Measurements from ENCODE around the gene HOXD9. TPM values are rescaled to one million over a fixed set of nuclear protein-coding genes. Genes with fewer than 3 reads are reported as not detected.
A peak's percentile ranks its signal among the peaks of the same experiment; 100 is the strongest.

The HOXD9 gene
- total RNA-seq, 2 experiments from 2014 or later: not detected

GRCh38 chr2:176095421-176095820 is 27.1 kb upstream of the HOXD9 start:
- Mint-ChIP-seq H3K9me3 (ENCODE audit: insufficient read depth) (no peaks in the 10 kb centered on the region), H3K27ac (no peak overlapping the region), H3K27me3 (ENCODE audit: low read depth) (peaks cover 82% of the 10 kb centered on the region), H3K36me3 (ENCODE audit: low read depth) (peaks cover 1% of the 10 kb centered on the region), H3K4me3 (no peak overlapping the region), H3K4me1 (ENCODE audit: low read depth) (peaks cover 17% of the 10 kb centered on the region)
- DNase-seq (no peak), ATAC-seq (no peak)
- POLR2A ChIA-PET: no interaction called here
- CTCF ChIA-PET: interaction anchor here (1.0 to 5.6 kb wide), 5 partner anchors 44 to 844 kb away, joined by 3 to 80 read pairs (median 5); no protein-coding TSS in a partner anchor

GRCh38 chr2:176096243-176096985 is 26.1 kb upstream of the HOXD9 start:
- ATAC-seq (peak; percentile 18), DNase-seq (no peak)
- ChIA-PET CTCF (interaction anchor here (0.8 to 5.6 kb wide), 13 partner anchors 8 to 893 kb away, joined by 3 to 80 read pairs (median 5); no protein-coding TSS in a partner anchor), POLR2A (no interaction called here)
- H3K27me3 Mint-ChIP-seq (ENCODE audit: low read depth): peaks cover 82% of the 10 kb centered on the region
- H3K36me3 Mint-ChIP-seq (ENCODE audit: low read depth): peaks cover 1% of the 10 kb centered on the region
- H3K4me1 Mint-ChIP-seq (ENCODE audit: low read depth): peaks cover 17% of the 10 kb centered on the region
- no peaks in the 10 kb centered on the region for H3K9me3 Mint-ChIP-seq (ENCODE audit: insufficient read depth)
- peak overlapping the region; percentile 52 for H3K4me3 Mint-ChIP-seq
- H3K27ac Mint-ChIP-seq: no peak overlapping the region

- ATAC-seq (peak; percentile 79), DNase-seq (peak; percentile 68)
- H3K27ac Mint-ChIP-seq: no peak overlapping the region
- peak overlapping the region; percentile 52 for H3K4me3 Mint-ChIP-seq
- no peaks in the 10 kb centered on the region for H3K9me3 Mint-ChIP-seq (ENCODE audit: insufficient read depth)
- H3K4me1 Mint-ChIP-seq (ENCODE audit: low read depth): peaks cover 14% of the 10 kb centered on the region
- ChIA-PET CTCF (interaction anchor here (0.6 to 5.6 kb wide), 19 partner anchors 9 to 894 kb away, joined by 3 to 80 read pairs (median 4); no protein-coding TSS in a partner anchor), POLR2A (interaction anchor here (0.7 kb wide), 1 partner anchor 50 kb away, joined by 3 read pairs; no protein-coding TSS in a partner anchor)
- H3K36me3 Mint-ChIP-seq (ENCODE audit: low read depth): peaks cover 1% of the 10 kb centered on the region
- H3K27me3 Mint-ChIP-seq (ENCODE audit: low read depth): peaks cover 81% of the 10 kb centered on the region
Observed at GRCh38 chr2:176096986-176097819, 25.3 kb upstream of the HOXD9 start.

- H3K9me3 Mint-ChIP-seq (ENCODE audit: insufficient read depth): no peaks in the 10 kb centered on the region
- ChIA-PET CTCF (interaction anchor here (0.6 to 5.6 kb wide), 18 partner anchors 10 to 847 kb away, joined by 3 to 80 read pairs (median 4); no protein-coding TSS in a partner anchor), POLR2A (interaction anchor here (0.7 kb wide), 1 partner anchor 50 kb away, joined by 3 read pairs; no protein-coding TSS in a partner anchor)
Observed at GRCh38 chr2:176097820-176098365, 24.6 kb upstream of the HOXD9 start.

GRCh38 chr2:176098366-176099158 is 24.0 kb upstream of the HOXD9 start:
- DNase-seq (no peak), ATAC-seq (no peak)
- Mint-ChIP-seq H3K36me3 (ENCODE audit: low read depth) (peaks cover 1% of the 10 kb centered on the region), H3K4me1 (ENCODE audit: low read depth) (peaks cover 12% of the 10 kb centered on the region), H3K9me3 (ENCODE audit: insufficient read depth) (no peaks in the 10 kb centered on the region), H3K27ac (no peak overlapping the region), H3K27me3 (ENCODE audit: low read depth) (peaks cover 84% of the 10 kb centered on the region), H3K4me3 (no peak overlapping the region)
- ChIA-PET POLR2A (no interaction called here), CTCF (interaction anchor here (0.7 to 5.6 kb wide), 12 partner anchors 10 to 847 kb away, joined by 3 to 80 read pairs (median 4); no protein-coding TSS in a partner anchor)

More at GRCh38 chr2:176097820-176098365, 24.6 kb upstream of the HOXD9 start:
- ATAC-seq (no peak), DNase-seq (no peak)
- Mint-ChIP-seq H3K27ac (no peak overlapping the region), H3K4me1 (ENCODE audit: low read depth) (peaks cover 14% of the 10 kb centered on the region), H3K27me3 (ENCODE audit: low read depth) (peaks cover 87% of the 10 kb centered on the region), H3K36me3 (ENCODE audit: low read depth) (peaks cover 1% of the 10 kb centered on the region), H3K4me3 (no peak overlapping the region)

- CTCF ChIA-PET: interaction anchor here (0.7 to 5.6 kb wide), 2 partner anchors 11 to 410 kb away, joined by 3 to 80 read pairs; no protein-coding TSS in a partner anchor
- Mint-ChIP-seq H3K4me3 (no peak overlapping the region), H3K27ac (no peak overlapping the region), H3K27me3 (ENCODE audit: low read depth) (peaks cover 84% of the 10 kb centered on the region), H3K9me3 (ENCODE audit: insufficient read depth) (no peaks in the 10 kb centered on the region), H3K36me3 (ENCODE audit: low read depth) (peaks cover 1% of the 10 kb centered on the region), H3K4me1 (ENCODE audit: low read depth) (peaks cover 12% of the 10 kb centered on the region)
- no peak for ATAC-seq
- DNase-seq: no peak
- POLR2A ChIA-PET: no interaction called here
Observed at GRCh38 chr2:176099159-176099727, 23.3 kb upstream of the HOXD9 start.

GRCh38 chr2:176099728-176100546 is 22.6 kb upstream of the HOXD9 start, which contains the start of gene HOXD12:
Gene HOXD12, plus strand, starts transcription at chr2:176099795. Its CDS starts 7 bp downstream, at chr2:176099802.
- ATAC-seq: no peak
- no peak within 1 kb of the TSS for H3K27ac Mint-ChIP-seq
- peaks cover 12% of the 10 kb centered on the region for H3K4me1 Mint-ChIP-seq (ENCODE audit: low read depth)
- H3K36me3 Mint-ChIP-seq (ENCODE audit: low read depth): peaks cover 1% of the 10 kb centered on the region
- ChIA-PET POLR2A (no interaction called here), CTCF (no interaction called here)
- no peak within 1 kb of the TSS for H3K4me3 Mint-ChIP-seq
- DNase-seq: no peak
- no peaks in the 10 kb centered on the region for H3K9me3 Mint-ChIP-seq (ENCODE audit: insufficient read depth)
- H3K27me3 Mint-ChIP-seq (ENCODE audit: low read depth): peaks cover 85% of the 10 kb centered on the region

GRCh38 chr2:176100547-176101140 is 21.9 kb upstream of the HOXD9 start:
- Mint-ChIP-seq H3K9me3 (ENCODE audit: insufficient read depth) (no peaks in the 10 kb centered on the region), H3K4me3 (no peak overlapping the region), H3K27me3 (ENCODE audit: low read depth) (peaks cover 85% of the 10 kb centered on the region), H3K4me1 (ENCODE audit: low read depth) (peaks cover 12% of the 10 kb centered on the region), H3K36me3 (ENCODE audit: low read depth) (peaks cover 1% of the 10 kb centered on the region), H3K27ac (no peak overlapping the region)
- CTCF ChIA-PET: no interaction called here
- ATAC-seq (no peak), DNase-seq (no peak)
- POLR2A ChIA-PET: no interaction called here

GRCh38 chr2:176101216-176101830 is 21.2 kb upstream of the HOXD9 start:
- CTCF ChIA-PET: no interaction called here
- no peak overlapping the region for H3K4me3 Mint-ChIP-seq
- peaks cover 4% of the 10 kb centered on the region for H3K36me3 Mint-ChIP-seq (ENCODE audit: low read depth)
- H3K9me3 Mint-ChIP-seq (ENCODE audit: insufficient read depth): no peaks in the 10 kb centered on the region
- H3K27ac Mint-ChIP-seq: no peak overlapping the region
- DNase-seq: no peak
- H3K4me1 Mint-ChIP-seq (ENCODE audit: low read depth): peaks cover 12% of the 10 kb centered on the region
- POLR2A ChIA-PET: no interaction called here
- peaks cover 88% of the 10 kb centered on the region for H3K27me3 Mint-ChIP-seq (ENCODE audit: low read depth)
- ATAC-seq: no peak

- Mint-ChIP-seq H3K4me3 (no peak overlapping the region), H3K27me3 (ENCODE audit: low read depth) (peaks cover 85% of the 10 kb centered on the region), H3K9me3 (ENCODE audit: insufficient read depth) (no peaks in the 10 kb centered on the region), H3K4me1 (ENCODE audit: low read depth) (peaks cover 8% of the 10 kb centered on the region), H3K36me3 (ENCODE audit: low read depth) (peaks cover 6% of the 10 kb centered on the region), H3K27ac (no peak overlapping the region)
- POLR2A ChIA-PET: no interaction called here
- no peak for DNase-seq
- no peak for ATAC-seq
- CTCF ChIA-PET: interaction anchor here (1.0 to 1.1 kb wide), 3 partner anchors 9 to 25 kb away, joined by 4 read pairs; no protein-coding TSS in a partner anchor
Observed at GRCh38 chr2:176101842-176102241, 20.7 kb upstream of the HOXD9 start.
